GM13977 (cell line): ENCODE measurements around the gene TRNP1.

Source experiments
- DNase-seq: peaks from one replicate; pipeline ENCODE4 v3.0.0; 2012; ENCODE audit warnings: low spot score
- in situ Hi-C: fragments of 300-500 bp; cut with MboI; formaldehyde crosslinking; loops from one replicate; pipeline ENCODE4 v1.12.0; 2022; ENCODE audit warnings: low sequenced_read_pairs, low pct_unique_long_range_greater_than_20kb, mixed read lengths, inconsistent platforms; ENCODE audit not compliant: unreplicated experiment
- TF ChIP-seq, protein P1 (sequence below): IDR thresholded peaks from 2 replicates; pipeline ENCODE4 v1.5.1; 2012; ENCODE audit warnings: mild to moderate bottlenecking, control low read depth; ENCODE audit not compliant: insufficient read depth; ENCODE audit errors: extremely low read depth, missing control alignments

Gene TRNP1

DNA sequence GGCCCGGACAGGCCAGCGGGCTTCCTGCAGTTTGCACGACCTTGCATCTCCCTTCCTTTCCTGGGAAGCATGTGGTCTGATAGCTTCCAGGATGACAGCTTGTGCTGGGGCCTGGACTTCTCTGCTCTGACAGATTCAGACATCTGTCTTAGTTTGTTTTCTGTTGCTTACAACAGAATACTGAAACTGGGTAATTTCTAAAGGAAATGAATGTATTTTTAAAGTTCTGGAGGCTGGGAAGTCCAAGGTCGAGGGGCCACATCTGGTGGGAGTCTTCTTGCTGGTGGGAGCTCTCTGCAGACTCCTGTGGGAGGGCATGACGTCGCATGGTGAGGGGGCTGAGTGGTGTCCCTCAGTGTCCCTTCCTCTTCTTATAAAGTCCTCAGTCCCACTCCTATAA is 54.4 kb downstream of the TRNP1 start:
- TF ChIP-seq, protein P1, sequence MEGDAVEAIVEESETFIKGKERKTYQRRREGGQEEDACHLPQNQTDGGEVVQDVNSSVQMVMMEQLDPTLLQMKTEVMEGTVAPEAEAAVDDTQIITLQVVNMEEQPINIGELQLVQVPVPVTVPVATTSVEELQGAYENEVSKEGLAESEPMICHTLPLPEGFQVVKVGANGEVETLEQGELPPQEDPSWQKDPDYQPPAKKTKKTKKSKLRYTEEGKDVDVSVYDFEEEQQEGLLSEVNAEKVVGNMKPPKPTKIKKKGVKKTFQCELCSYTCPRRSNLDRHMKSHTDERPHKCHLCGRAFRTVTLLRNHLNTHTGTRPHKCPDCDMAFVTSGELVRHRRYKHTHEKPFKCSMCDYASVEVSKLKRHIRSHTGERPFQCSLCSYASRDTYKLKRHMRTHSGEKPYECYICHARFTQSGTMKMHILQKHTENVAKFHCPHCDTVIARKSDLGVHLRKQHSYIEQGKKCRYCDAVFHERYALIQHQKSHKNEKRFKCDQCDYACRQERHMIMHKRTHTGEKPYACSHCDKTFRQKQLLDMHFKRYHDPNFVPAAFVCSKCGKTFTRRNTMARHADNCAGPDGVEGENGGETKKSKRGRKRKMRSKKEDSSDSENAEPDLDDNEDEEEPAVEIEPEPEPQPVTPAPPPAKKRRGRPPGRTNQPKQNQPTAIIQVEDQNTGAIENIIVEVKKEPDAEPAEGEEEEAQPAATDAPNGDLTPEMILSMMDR: no peak
- in situ Hi-C loops: loop anchor here (10.0 kb wide), 1 partner anchor 47 kb away; no protein-coding TSS in a partner anchor
- DNase-seq: no peak

DNA sequence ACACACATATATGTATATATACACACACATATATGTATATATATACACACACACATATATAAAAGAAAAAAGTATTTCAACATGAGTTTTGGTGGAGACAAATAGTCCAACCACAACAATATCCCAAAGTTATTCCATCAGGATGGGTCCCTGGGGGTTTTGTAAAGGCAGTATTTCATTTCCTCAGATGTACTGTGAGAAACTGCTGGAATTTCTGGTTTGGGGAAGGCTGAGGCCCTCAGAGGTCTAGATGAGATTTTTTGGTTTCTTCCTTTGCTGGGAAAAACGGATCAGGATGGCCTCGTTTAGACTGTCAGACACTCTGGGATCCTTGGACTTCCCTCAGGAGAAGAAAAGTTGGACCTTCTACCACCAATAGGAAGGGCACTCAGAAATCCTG is 55.6 kb downstream of the TRNP1 start:
- TF ChIP-seq, protein P1: no peak
- DNase-seq: no peak
- in situ Hi-C loops: loop anchor here (10.0 kb wide), 1 partner anchor 46 kb away; no protein-coding TSS in a partner anchor

DNA sequence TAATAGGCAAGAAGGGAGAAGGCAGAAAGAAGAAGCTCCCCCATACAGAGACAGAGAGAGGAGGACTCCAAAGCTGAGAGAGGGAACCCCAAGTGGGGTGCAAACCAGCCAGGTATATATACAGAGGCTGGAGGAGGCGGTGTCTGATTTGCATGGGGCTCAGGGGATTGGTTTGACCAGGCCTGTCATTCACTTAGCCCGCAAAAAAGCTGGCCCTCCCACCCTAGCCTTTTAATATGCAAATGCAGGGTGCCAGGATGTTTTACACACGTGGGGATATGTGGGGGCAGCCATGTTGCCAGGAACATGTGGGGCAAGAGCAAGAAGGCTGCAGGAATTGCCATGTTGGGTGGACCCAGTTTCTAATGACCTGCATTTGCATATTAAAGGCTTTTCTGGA is 56.1 kb downstream of the TRNP1 start:
- no peak for DNase-seq
- in situ Hi-C loops: loop anchor here (10.0 kb wide), 1 partner anchor 45 kb away; no protein-coding TSS in a partner anchor
- TF ChIP-seq, protein P1: no peak
